K562 (cell line): ENCODE data around the gene ELF3. TPM values are rescaled to one million over a fixed set of nuclear protein-coding genes. Genes with fewer than 3 reads are reported as not detected.
A peak's percentile ranks its signal among the peaks of the same experiment; 100 is the strongest.

ENCODE experiments used
- CCAR2 ChIP-seq: fragments of 200-400 bp; formaldehyde crosslinking; IDR thresholded peaks from 2 replicates; pipeline ENCODE4 v1.6.1; 2017; ENCODE audit warnings: mild to moderate bottlenecking, low read depth, low read length
- CCNT2 ChIP-seq: IDR thresholded peaks from 2 replicates; pipeline ENCODE4 v1.6.1; 2011; ENCODE audit warnings: borderline replicate concordance, low read depth, mild to moderate bottlenecking, moderate library complexity, mixed read lengths, low read length; ENCODE audit not compliant: insufficient read length; ENCODE audit errors: extremely low read depth
- DLX4 ChIP-seq: fragments of 250-450 bp; sonication (Bioruptor Pico); IDR thresholded peaks from 2 replicates; pipeline ENCODE4 v1.6.1; 2021; ENCODE audit warnings: mild to moderate bottlenecking
- EZH2 ChIP-seq: IDR thresholded peaks from 2 replicates; pipeline ENCODE4 v1.6.1; 2012; ENCODE audit warnings: low read depth, mild to moderate bottlenecking, inconsistent platforms, low read length, borderline replicate concordance
- FIP1L1 ChIP-seq: fragments of 200-400 bp; formaldehyde crosslinking; IDR thresholded peaks from 2 replicates; pipeline ENCODE4 v1.6.1; 2018; ENCODE audit warnings: mild to moderate bottlenecking, low read depth, low read length; ENCODE audit not compliant: poor library complexity, severe bottlenecking
- GATA2 ChIP-seq: sonication (generic); formaldehyde crosslinking; IDR thresholded peaks from 2 replicates; pipeline ENCODE4 v1.4.0; 2020; ENCODE audit warnings: mild to moderate bottlenecking, missing genetic modification reagents
- GATAD2B ChIP-seq: fragments of 450-650 bp; IDR thresholded peaks from 2 replicates; pipeline ENCODE4 v1.6.1; 2017; ENCODE audit warnings: mild to moderate bottlenecking, borderline replicate concordance
- GTF2A2 ChIP-seq: IDR thresholded peaks from 2 replicates; pipeline ENCODE4 v1.6.1; 2016; ENCODE audit warnings: mild to moderate bottlenecking, missing genetic modification characterization, missing compliant biosample characterization
- KLF6 ChIP-seq: fragments of 250-450 bp; sonication (Bioruptor Pico); IDR thresholded peaks from 2 replicates; pipeline ENCODE4 v1.4.0; 2020; ENCODE audit warnings: mild to moderate bottlenecking, moderate library complexity, borderline replicate concordance
- MCM5 ChIP-seq: fragments of 450-650 bp; IDR thresholded peaks from 2 replicates; pipeline ENCODE4 v1.6.1; 2016; ENCODE audit warnings: low read depth
- MTA1 ChIP-seq: fragments of 450-650 bp; IDR thresholded peaks from 2 replicates; pipeline ENCODE4 v1.6.1; 2017; ENCODE audit warnings: borderline replicate concordance
- MXI1 ChIP-seq: IDR thresholded peaks from 2 replicates; pipeline ENCODE4 v1.6.1; 2011; ENCODE audit warnings: low read depth, mild to moderate bottlenecking, improper control_type of control experiment, low read length
- NRF1 ChIP-seq, 2 experiments: fragments of 450-650 bp; IDR thresholded peaks in 1 of 2; conservative IDR thresholded peaks in 1 of 2; 2 replicates each; pipeline ENCODE4 v1.6.1; 2014; ENCODE audit warnings: mild to moderate bottlenecking in 2 of 2
- PTTG1 ChIP-seq: fragments of 450-650 bp; IDR thresholded peaks from 2 replicates; pipeline ENCODE4 v1.6.1; 2016; ENCODE audit warnings: low read depth, mild to moderate bottlenecking, missing genetic modification characterization, missing compliant biosample characterization
- TGIF2 ChIP-seq: sonication (generic); formaldehyde crosslinking; IDR thresholded peaks from 2 replicates; pipeline ENCODE4 v1.8.1; 2022; ENCODE audit warnings: mild to moderate bottlenecking, missing genetic modification reagents, moderate library complexity
- TRIM28 ChIP-seq: fragments of 450-650 bp; IDR thresholded peaks from 2 replicates; pipeline ENCODE4 v1.6.1; 2017
- UBTF ChIP-seq, 2 experiments: IDR thresholded peaks; 2 replicates each; pipeline ENCODE4 v1.6.1; 2012; ENCODE audit warnings: improper control_type of control experiment in 2 of 2, low read depth in 2 of 2, low read length in 2 of 2, borderline replicate concordance in 1 of 2
- ZBTB8A ChIP-seq: fragments of 450-650 bp; IDR thresholded peaks from 2 replicates; pipeline ENCODE4 v1.6.1; 2018; ENCODE audit warnings: mild to moderate bottlenecking, moderate library complexity; ENCODE audit not compliant: partially characterized antibody
- ZFP36 ChIP-seq: fragments of 150-350 bp; IDR thresholded peaks from 2 replicates; pipeline ENCODE4 v1.6.1; 2018; ENCODE audit warnings: low read length, low read depth; ENCODE audit not compliant: partially characterized antibody
- ZFPM2 ChIP-seq: fragments of 250-450 bp; sonication (Bioruptor Pico); IDR thresholded peaks from 2 replicates; pipeline ENCODE4 v1.5.1; 2022; ENCODE audit warnings: mild to moderate bottlenecking
- ZNF212 ChIP-seq: fragments of 450-650 bp; formaldehyde crosslinking; IDR thresholded peaks from 2 replicates; pipeline ENCODE4 v1.4.0; 2020; ENCODE audit warnings: mild to moderate bottlenecking
- ZNF239 ChIP-seq: fragments of 250-450 bp; sonication (Bioruptor Pico); IDR thresholded peaks from 2 replicates; pipeline ENCODE4 v1.4.0; 2020; ENCODE audit warnings: mild to moderate bottlenecking
- ZNF431 ChIP-seq: sonication (generic); formaldehyde crosslinking; IDR thresholded peaks from 2 replicates; pipeline ENCODE4 v1.8.0; 2022; ENCODE audit warnings: mild to moderate bottlenecking, missing genetic modification reagents
- ZNF551 ChIP-seq: fragments of 250-450 bp; sonication (Bioruptor Pico); IDR thresholded peaks from 2 replicates; pipeline ENCODE4 v1.5.0; 2021; ENCODE audit warnings: mild to moderate bottlenecking, moderate library complexity
- polyA plus RNA-seq, 8 experiments: library from polyadenylated mRNA; depleted of rRNA in 4 of 8; stranded (reverse) in 5 of 8; unstranded in 3 of 8; fragments of >200 nt; fragmentation: Nextera tagmentation in 2 of 8; fragmentation: Illumina TruSeq in 1 of 8; extraction: Ambion mirVana in 2 of 8; extraction: Trizol in 1 of 8; gene quantifications; 2 replicates each; pipeline versions ENCODE4 v1.2.1 to v1.2.3, GENCODE V29; 2011 to 2014; ENCODE audit warnings: inconsistent platforms in 1 of 8, missing spikeins in 1 of 8
- total RNA-seq, 7 experiments: library from RNA; depleted of rRNA in 6 of 7; stranded (reverse); fragments of >200 nt in 6 of 7; fragmentation: Illumina TruSeq in 2 of 7; extraction: Trizol in 2 of 7; gene quantifications; 2 replicates each; pipeline versions ENCODE4 v1.2.1 to v1.2.3, GENCODE V29; 2011 to 2021; ENCODE audit warnings: low replicate concordance in 1 of 7
- TF ChIP-seq, protein P1 (sequence below): fragments of 450-650 bp; IDR thresholded peaks from 2 replicates; pipeline ENCODE4 v1.6.1; 2016; ENCODE audit warnings: low read depth, mild to moderate bottlenecking, moderate library complexity
- TF ChIP-seq, protein P2 (sequence below): fragments of 250-450 bp; sonication (Bioruptor Pico); IDR thresholded peaks from 2 replicates; pipeline ENCODE4 v1.8.0; 2021; ENCODE audit warnings: borderline replicate concordance, mild to moderate bottlenecking, moderate library complexity; ENCODE audit not compliant: poor library complexity, severe bottlenecking

Gene ELF3
- total and polyA plus RNA-seq, 9 of the 15 experiments (the other 6 are each of a cell fraction or from before 2014, with no cell fraction given), result 0.03 to 1.2 (median 0.07) TPM; not detected in 4

DNA sequence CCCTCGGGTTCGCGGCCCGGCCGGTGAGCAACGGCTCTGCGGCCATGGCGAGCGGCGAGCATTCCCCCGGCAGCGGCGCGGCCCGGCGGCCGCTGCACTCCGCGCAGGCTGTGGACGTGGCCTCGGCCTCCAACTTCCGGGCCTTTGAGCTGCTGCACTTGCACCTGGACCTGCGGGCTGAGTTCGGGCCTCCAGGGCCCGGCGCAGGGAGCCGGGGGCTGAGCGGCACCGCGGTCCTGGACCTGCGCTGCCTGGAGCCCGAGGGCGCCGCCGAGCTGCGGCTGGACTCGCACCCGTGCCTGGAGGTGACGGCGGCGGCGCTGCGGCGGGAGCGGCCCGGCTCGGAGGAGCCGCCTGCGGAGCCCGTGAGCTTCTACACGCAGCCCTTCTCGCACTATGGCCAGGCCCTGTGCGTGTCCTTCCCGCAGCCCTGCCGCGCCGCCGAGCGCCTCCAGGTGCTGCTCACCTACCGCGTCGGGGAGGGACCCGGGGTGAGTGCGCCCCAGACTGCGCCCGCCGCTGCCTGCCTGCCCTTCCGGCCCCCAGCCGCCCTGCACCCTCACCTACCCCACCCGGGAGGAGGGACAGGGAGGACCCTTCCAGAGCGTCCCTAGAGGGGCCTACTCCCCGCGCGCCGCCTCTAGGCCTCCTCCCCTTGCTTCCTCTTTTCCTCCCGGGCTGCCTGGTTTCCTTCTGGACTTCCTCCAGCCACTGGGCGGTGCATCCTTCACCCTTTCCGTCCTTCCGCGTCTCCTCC, 27.6 kb upstream of the ELF3 start, which contains the start of gene RNPEP (continued):
- TF ChIP-seq DLX4 (CRISPR knock-in tag) (no peak), FIP1L1 (peak; percentile 80), ZFPM2 (CRISPR knock-in tag) (no peak), ZNF239 (CRISPR knock-in tag) (no peak), ZNF431 (CRISPR knock-in tag) (peak; percentile 90), ZFP36 (peak; percentile 47), ZBTB8A (no peak), TGIF2 (no peak; the same call in 1 of the 2 replicates), ZNF212 (CRISPR knock-in tag) (no peak), MCM5 (no peak), MXI1 (no peak), GATAD2B (peak; percentile 82; the same call in 1 of the 2 replicates), PTTG1 (tag) (no peak), GTF2A2 (tag) (no peak), CCNT2 (peak; percentile 65), NRF1 (conservative IDR thresholded peaks at IDR 0.05 in 1 of 2, IDR thresholded peaks at IDR 0.05 in 1 of 2) (peak; percentile 62 to 71), CCAR2 (no peak), GATA2 (no peak), MTA1 (peak; percentile 70; the same call in 1 of the 2 replicates), UBTF (IDR thresholded peaks at IDR 0.05; ENCODE audit: borderline replicate concordance in 1 of 2, low read depth in 2 of 2, low read length in 2 of 2) (peak; percentile 92 to 98), EZH2 (no peak), TRIM28 (peak; percentile 47; the same call in 1 of the 2 replicates), ZNF551 (CRISPR knock-in tag) (no peak), KLF6 (CRISPR knock-in tag) (no peak)
- TF ChIP-seq, protein P1, sequence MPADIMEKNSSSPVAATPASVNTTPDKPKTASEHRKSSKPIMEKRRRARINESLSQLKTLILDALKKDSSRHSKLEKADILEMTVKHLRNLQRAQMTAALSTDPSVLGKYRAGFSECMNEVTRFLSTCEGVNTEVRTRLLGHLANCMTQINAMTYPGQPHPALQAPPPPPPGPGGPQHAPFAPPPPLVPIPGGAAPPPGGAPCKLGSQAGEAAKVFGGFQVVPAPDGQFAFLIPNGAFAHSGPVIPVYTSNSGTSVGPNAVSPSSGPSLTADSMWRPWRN, result no peak
- TF ChIP-seq, protein P2, sequence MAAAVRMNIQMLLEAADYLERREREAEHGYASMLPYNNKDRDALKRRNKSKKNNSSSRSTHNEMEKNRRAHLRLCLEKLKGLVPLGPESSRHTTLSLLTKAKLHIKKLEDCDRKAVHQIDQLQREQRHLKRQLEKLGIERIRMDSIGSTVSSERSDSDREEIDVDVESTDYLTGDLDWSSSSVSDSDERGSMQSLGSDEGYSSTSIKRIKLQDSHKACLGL (CRISPR knock-in tag), result no peak
